ENCODE measurements around the gene GPR37L1.

DNA sequence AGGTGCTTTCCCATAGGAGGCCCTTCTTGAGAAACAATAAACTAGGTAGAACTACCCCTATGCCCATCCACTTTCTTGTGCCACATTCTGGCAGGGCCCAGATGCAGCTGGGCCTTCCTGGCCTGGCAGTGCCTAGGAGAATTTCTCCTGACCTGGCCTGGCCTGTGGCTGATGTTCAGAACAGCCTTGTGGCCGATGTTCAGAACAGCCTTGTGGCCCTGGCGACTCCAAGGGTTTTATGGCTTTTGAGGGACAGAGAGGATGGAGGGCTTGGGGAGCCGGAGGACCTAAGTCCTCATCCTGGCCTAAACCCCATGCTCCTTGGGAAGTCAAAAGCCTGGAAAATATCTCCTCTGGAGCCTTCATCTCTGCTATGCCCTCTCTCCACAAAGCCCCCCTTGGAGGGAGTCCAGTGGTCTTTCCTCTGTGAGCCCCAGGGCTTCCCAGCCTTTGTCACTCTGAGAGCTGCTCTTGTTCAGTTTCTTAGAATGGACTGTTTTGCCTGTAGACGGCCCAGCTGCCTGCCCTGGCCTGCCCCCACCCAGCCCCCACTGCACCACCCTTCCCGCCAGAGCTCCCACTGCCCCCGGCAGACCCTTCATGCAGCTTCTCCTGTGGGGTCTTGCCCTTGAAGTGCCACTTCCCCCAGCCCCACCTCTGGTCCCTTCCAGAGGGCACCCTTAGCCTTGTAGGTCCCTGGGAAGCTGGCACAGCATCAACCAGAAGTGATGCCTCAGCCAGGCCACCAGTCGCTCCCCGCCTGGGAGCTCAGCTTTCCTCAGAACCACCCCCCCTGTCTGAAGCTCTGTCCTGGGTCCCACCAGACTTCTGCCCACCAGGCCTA, 7.0 kb downstream of the GPR37L1 start:
- TF ChIP-seq KLF7 (tag by site-specific recombination; IDR thresholded peaks at IDR 0.05; ENCODE audit: borderline replicate concordance): no peak
- TF ChIP-seq, protein P1, sequence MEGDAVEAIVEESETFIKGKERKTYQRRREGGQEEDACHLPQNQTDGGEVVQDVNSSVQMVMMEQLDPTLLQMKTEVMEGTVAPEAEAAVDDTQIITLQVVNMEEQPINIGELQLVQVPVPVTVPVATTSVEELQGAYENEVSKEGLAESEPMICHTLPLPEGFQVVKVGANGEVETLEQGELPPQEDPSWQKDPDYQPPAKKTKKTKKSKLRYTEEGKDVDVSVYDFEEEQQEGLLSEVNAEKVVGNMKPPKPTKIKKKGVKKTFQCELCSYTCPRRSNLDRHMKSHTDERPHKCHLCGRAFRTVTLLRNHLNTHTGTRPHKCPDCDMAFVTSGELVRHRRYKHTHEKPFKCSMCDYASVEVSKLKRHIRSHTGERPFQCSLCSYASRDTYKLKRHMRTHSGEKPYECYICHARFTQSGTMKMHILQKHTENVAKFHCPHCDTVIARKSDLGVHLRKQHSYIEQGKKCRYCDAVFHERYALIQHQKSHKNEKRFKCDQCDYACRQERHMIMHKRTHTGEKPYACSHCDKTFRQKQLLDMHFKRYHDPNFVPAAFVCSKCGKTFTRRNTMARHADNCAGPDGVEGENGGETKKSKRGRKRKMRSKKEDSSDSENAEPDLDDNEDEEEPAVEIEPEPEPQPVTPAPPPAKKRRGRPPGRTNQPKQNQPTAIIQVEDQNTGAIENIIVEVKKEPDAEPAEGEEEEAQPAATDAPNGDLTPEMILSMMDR (tag by site-specific recombination; IDR thresholded peaks at IDR 0.05): no peak
- no peak for TF ChIP-seq KLF1 (tag by site-specific recombination; IDR thresholded peaks at IDR 0.05)
- no peak for TF ChIP-seq ZNF175 (tag by site-specific recombination; IDR thresholded peaks at IDR 0.05)
- no peak for TF ChIP-seq ZNF585B (tag by site-specific recombination; IDR thresholded peaks at IDR 0.05)
- no peak for TF ChIP-seq SETDB1 (IDR thresholded peaks at IDR 0.05; ENCODE audit: insufficient read length, low read length)
- no peak for TF ChIP-seq ZFHX2 (tag by site-specific recombination; conservative IDR thresholded peaks at IDR 0.05)
- TF ChIP-seq ZNF626 (tag by site-specific recombination; IDR thresholded peaks at IDR 0.05): no peak
- no peak for TF ChIP-seq GLI2 (tag by site-specific recombination; IDR thresholded peaks at IDR 0.05; ENCODE audit: borderline replicate concordance, low read depth)
- no peak for TF ChIP-seq KLF9 (tag by site-specific recombination; IDR thresholded peaks at IDR 0.05; ENCODE audit: low read depth)
